OCI-M2 (cell line): Measurements from ENCODE around the gene TMEM229B.
A peak's percentile ranks its signal among the peaks of the same experiment; 100 is the strongest.

Source experiments
- DNase-seq: peaks from one replicate; lab custom pipeline; 2025; ENCODE audit not compliant: unreplicated experiment; lab: John Stamatoyannopoulos, UW

The TMEM229B gene

GRCh38 chr14:67426983-67427606 lies 61.4 kb downstream of the TMEM229B start:
- peak; percentile 19 for DNase-seq

GRCh38 chr14:67426161-67426560 lies 62.4 kb downstream of the TMEM229B start:
- DNase-seq = no peak

- DNase-seq = no peak
These were observed 62.9 kb downstream of the TMEM229B start for GRCh38 chr14:67425608-67426007.

- DNase-seq = no peak
These were observed 64.0 kb downstream of the TMEM229B start for GRCh38 chr14:67424539-67424938.

GRCh38 chr14:67423424-67423823 lies 65.1 kb downstream of the TMEM229B start:
- no peak for DNase-seq

- no peak for DNase-seq
These were observed 66.9 kb downstream of the TMEM229B start for GRCh38 chr14:67421356-67422224.
